UCSD-AML1 (cell line): ENCODE results near the gene NRIP1.

Source experiments
- DNase-seq: peaks from one replicate; lab custom pipeline; 2025; ENCODE audit not compliant: unreplicated experiment; lab: John Stamatoyannopoulos, UW

The NRIP1 gene

GRCh38 chr21:14923468-14923867, 141.3 kb downstream of the NRIP1 start:
- DNase-seq: no peak

- DNase-seq: no peak
Observed at GRCh38 chr21:14922980-14923379, 141.8 kb downstream of the NRIP1 start.

- no peak for DNase-seq
Observed at GRCh38 chr21:14918527-14918926, 146.3 kb downstream of the NRIP1 start.

- no peak for DNase-seq
Observed at GRCh38 chr21:14917762-14918161, 147.0 kb downstream of the NRIP1 start.

- no peak for DNase-seq
Observed at GRCh38 chr21:14916676-14917141, 148.1 kb downstream of the NRIP1 start.

GRCh38 chr21:14913638-14914037, 151.2 kb downstream of the NRIP1 start:
- DNase-seq: no peak

GRCh38 chr21:14911351-14911750, 153.4 kb downstream of the NRIP1 start:
- no peak for DNase-seq
